H1 (cell line): ENCODE measurements around the gene YWHAG. TPM values are rescaled to one million over a fixed set of nuclear protein-coding genes. Genes with fewer than 3 reads are reported as not detected.

Source experiments
- CTCF ChIA-PET: fragments of 300-600 bp; sonication (Branson Sonifier 250); formaldehyde crosslinking; loops from one replicate; lab custom pipeline; 2021; ENCODE audit not compliant: partially characterized antibody; lab: Charles Lee
- POLR2A ChIA-PET: fragments of 300-600 bp; sonication (Branson Sonifier 250); formaldehyde crosslinking; loops from one replicate; lab custom pipeline; 2021; ENCODE audit warnings: inconsistent platforms; ENCODE audit not compliant: partially characterized antibody; lab: Charles Lee
- DNase-seq, 2 experiments: peaks; one replicate each; pipeline versions ENCODE4 v3.0.0 to v3.0.0-alpha.2; 2010 to 2022; ENCODE audit warnings: low spot score in 2 of 2, low read depth in 1 of 2, mixed read lengths in 1 of 2
- FAIRE-seq: peaks from 2 replicates; lab custom pipeline; 2011; peaks lifted over from hg19 to GRCh38; lab: Jason Lieb, UNC
- H2AFZ ChIP-seq: 2 replicates; pipeline ENCODE4 v1.8.1; 2012; ENCODE audit warnings: low read length, inconsistent platforms
- H2AK5ac ChIP-seq: 2 replicates; pipeline ENCODE4 v1.6.1; 2013; ENCODE audit warnings: low read depth, low read length
- H2BK120ac ChIP-seq: replicated peaks from 2 replicates; pipeline ENCODE3; 2013; ENCODE audit warnings: low read depth, low read length, inconsistent platforms
- H2BK12ac ChIP-seq: 2 replicates; pipeline ENCODE4 v1.6.1; 2013; ENCODE audit warnings: low read depth, low read length
- H2BK15ac ChIP-seq: 2 replicates; pipeline ENCODE4 v1.6.1; 2013; ENCODE audit warnings: low read length
- H2BK20ac ChIP-seq: 2 replicates; pipeline ENCODE4 v1.6.1; 2013; ENCODE audit warnings: low read length
- H2BK5ac ChIP-seq: 2 replicates; pipeline ENCODE4 v1.6.1; 2013; ENCODE audit warnings: low read depth, low read length
- H3K14ac ChIP-seq: 2 replicates; pipeline ENCODE4 v1.6.1; 2013; ENCODE audit warnings: inconsistent platforms; ENCODE audit not compliant: insufficient read length
- H3K18ac ChIP-seq: 2 replicates; pipeline ENCODE4 v1.6.1; 2013; ENCODE audit warnings: low read length; ENCODE audit errors: extremely low read depth
- H3K23ac ChIP-seq: 2 replicates; pipeline ENCODE4 v1.6.1; 2013; ENCODE audit warnings: inconsistent platforms; ENCODE audit not compliant: insufficient read length
- H3K23me2 ChIP-seq: 2 replicates; pipeline ENCODE4 v1.6.1; 2013; ENCODE audit warnings: low read depth, low read length
- H3K27ac ChIP-seq: 2 replicates; pipeline ENCODE4 v1.6.1; 2011; ENCODE audit warnings: low read depth, low read length, inconsistent platforms
- H3K27me3 ChIP-seq, 4 experiments: replicated peaks in 1 of 4; 1 replicate in 1 of 4; 2 replicates in 3 of 4; pipeline versions ENCODE4 v1.6.1 to v1.8.1; 2011 to 2013; ENCODE audit warnings: low read length in 3 of 4, mild to moderate bottlenecking in 3 of 4, inconsistent platforms in 2 of 4, mixed read lengths in 2 of 4, moderate library complexity in 1 of 4; ENCODE audit not compliant: control insufficient read depth in 3 of 4, insufficient read depth in 3 of 4; ENCODE audit errors: extremely low read depth in 1 of 4
- H3K36me3 ChIP-seq, 4 experiments: 2 replicates each; pipeline versions ENCODE4 v1.6.1 to v1.8.1; 2011 to 2013; ENCODE audit warnings: mild to moderate bottlenecking in 4 of 4, low read length in 3 of 4, moderate library complexity in 2 of 4, control low read depth in 1 of 4, inconsistent platforms in 1 of 4; ENCODE audit not compliant: insufficient read depth in 4 of 4, control insufficient read depth in 2 of 4
- H3K4ac ChIP-seq: replicated peaks from 2 replicates; pipeline ENCODE3; 2013; ENCODE audit warnings: low read length, low read depth, mixed read lengths, inconsistent platforms; ENCODE audit not compliant: insufficient read length
- H3K4me1 ChIP-seq, 4 experiments: replicated peaks in 1 of 4; 1 replicate in 1 of 4; 2 replicates in 3 of 4; pipeline versions ENCODE4 v1.6.1 to v1.8.1; 2011 to 2013; ENCODE audit warnings: low read length in 3 of 4, inconsistent platforms in 2 of 4, mixed read lengths in 1 of 4; ENCODE audit not compliant: insufficient read depth in 4 of 4, control insufficient read depth in 3 of 4
- H3K4me2 ChIP-seq, 2 experiments: 2 replicates each; pipeline versions ENCODE4 v1.6.1 to v1.8.1; 2011 to 2013; ENCODE audit warnings: low read depth in 2 of 2, low read length in 2 of 2, control low read depth in 1 of 2, inconsistent platforms in 1 of 2, mild to moderate bottlenecking in 1 of 2; ENCODE audit not compliant: insufficient read depth in 1 of 2
- H3K4me3 ChIP-seq, 4 experiments: fragments of 200-600, 300-600 bp in 1 of 4; sonication (generic), shearing (Covaris generic), sonication (Bioruptor Twin) in 1 of 4; 2 replicates each; pipeline versions ENCODE4 v1.5.1 to v1.8.1; 2011 to 2016; ENCODE audit warnings: low read length in 4 of 4, low read depth in 3 of 4, control low read depth in 2 of 4, inconsistent platforms in 2 of 4, mild to moderate bottlenecking in 2 of 4, mixed read lengths in 1 of 4, moderate library complexity in 1 of 4; ENCODE audit not compliant: insufficient read depth in 2 of 4; ENCODE audit errors: extremely low read depth in 1 of 4
- H3K56ac ChIP-seq: replicated peaks from 2 replicates; pipeline ENCODE3; 2013; ENCODE audit warnings: low read depth, mild to moderate bottlenecking, mixed read lengths, low read length, inconsistent platforms; ENCODE audit not compliant: insufficient read length
- H3K79me1 ChIP-seq: 2 replicates; pipeline ENCODE4 v1.6.1; 2013; ENCODE audit warnings: low read depth, low read length, control low read depth
- H3K79me2 ChIP-seq, 2 experiments: 2 replicates each; pipeline versions ENCODE4 v1.6.1 to v1.8.1; 2012 to 2013; ENCODE audit warnings: low read length in 2 of 2, mild to moderate bottlenecking in 2 of 2, inconsistent platforms in 1 of 2; ENCODE audit not compliant: insufficient read depth in 2 of 2, control insufficient read depth in 1 of 2
- H3K9ac ChIP-seq, 4 experiments: replicated peaks in 1 of 4; 1 replicate in 1 of 4; 2 replicates in 3 of 4; pipeline versions ENCODE4 v1.6.1 to v1.8.1; 2011 to 2013; ENCODE audit warnings: low read depth in 3 of 4, low read length in 3 of 4, control low read depth in 2 of 4, mild to moderate bottlenecking in 2 of 4, moderate library complexity in 2 of 4, inconsistent platforms in 1 of 4; ENCODE audit errors: extremely low read depth in 1 of 4
- H3K9me3 ChIP-seq, 2 experiments: 2 replicates each; pipeline versions ENCODE4 v1.6.1 to v1.8.1; 2012 to 2013; ENCODE audit warnings: mild to moderate bottlenecking in 2 of 2, moderate library complexity in 2 of 2, control low read depth in 1 of 2, inconsistent platforms in 1 of 2, low read depth in 1 of 2, low read length in 1 of 2, mixed read lengths in 1 of 2; ENCODE audit not compliant: insufficient read depth in 2 of 2
- H4K20me1 ChIP-seq, 2 experiments: replicated peaks in 1 of 2; 2 replicates each; pipeline versions ENCODE3 to v1.8.1; 2011 to 2013; ENCODE audit warnings: inconsistent platforms in 2 of 2, low read length in 2 of 2, mild to moderate bottlenecking in 1 of 2; ENCODE audit not compliant: insufficient read depth in 2 of 2, control insufficient read depth in 1 of 2
- H4K5ac ChIP-seq: 2 replicates; pipeline ENCODE4 v1.6.1; 2013; ENCODE audit warnings: low read length, low read depth, mixed read lengths, inconsistent platforms; ENCODE audit not compliant: insufficient read length
- H4K8ac ChIP-seq: 2 replicates; pipeline ENCODE4 v1.8.0; 2013; ENCODE audit warnings: mild to moderate bottlenecking, moderate library complexity, low read length, inconsistent platforms; ENCODE audit not compliant: insufficient read depth; ENCODE audit errors: extremely low read depth
- H4K91ac ChIP-seq: replicated peaks from 2 replicates; pipeline ENCODE3; 2013; ENCODE audit warnings: low read length, mixed read lengths, inconsistent platforms; ENCODE audit not compliant: insufficient read length
- BACH1 ChIP-seq: IDR thresholded peaks from 2 replicates; pipeline ENCODE4 v1.6.1; 2012; ENCODE audit warnings: low read length, improper control_type of control experiment
- EGR1 ChIP-seq: IDR thresholded peaks from 2 replicates; pipeline ENCODE4 v1.6.1; 2011; ENCODE audit warnings: low read depth, low read length, borderline replicate concordance
- MAX ChIP-seq: IDR thresholded peaks from 2 replicates; pipeline ENCODE4 v1.6.1; 2012; ENCODE audit warnings: inconsistent platforms
- SIRT6 ChIP-seq: IDR thresholded peaks from one replicate; pipeline ENCODE4 v1.7.1; 2012; ENCODE audit warnings: low read length, inconsistent platforms
- TAF1 ChIP-seq: IDR thresholded peaks from 2 replicates; pipeline ENCODE4 v1.6.1; 2011; ENCODE audit warnings: mild to moderate bottlenecking, low read depth, low read length
- TCF12 ChIP-seq: IDR thresholded peaks from 2 replicates; pipeline ENCODE4 v1.6.1; 2011; ENCODE audit warnings: low read depth, mild to moderate bottlenecking, low read length
- WGBS, 2 experiments: shearing (Covaris generic) in 1 of 2; methylation state at CpG; one replicate each; pipeline versions ENCODE4 v1.1.6 to v1.1.7; 2013 to 2015; ENCODE audit warnings: low lambda C conversion rate in 2 of 2, mixed read lengths in 2 of 2, inconsistent platforms in 1 of 2, low coverage in 1 of 2, missing lambda C conversion rate in 1 of 2; ENCODE audit not compliant: insufficient replicate concordance in 2 of 2, insufficient coverage in 1 of 2, insufficient read length in 1 of 2; ENCODE audit errors: extremely low coverage in 1 of 2, missing lambda C conversion rate in 1 of 2; 5-methylcytosine and 5-hydroxymethylcytosine counted together
- polyA plus RNA-seq, 7 experiments: library from polyadenylated mRNA; depleted of rRNA in 3 of 7; stranded (reverse) in 5 of 7; unstranded in 2 of 7; fragments of >200 nt in 5 of 7; fragments of 200-250 nt in 2 of 7; gene quantifications; 1 replicate in 5 of 7; 2 replicates in 1 of 7; 4 replicates in 1 of 7; pipeline versions ENCODE4 v1.2.1 to v1.2.3, GENCODE V29; 2011 to 2013; ENCODE audit warnings: missing spikeins in 2 of 7, mixed read lengths in 2 of 7
- total RNA-seq: library from RNA; stranded (reverse); fragmentation: NEBNext Ultra II Directional; extraction: Animal tissue kit (Norgen Biotek cat#: 25700); gene quantifications from 2 replicates; pipeline ENCODE4 v1.2.1, GENCODE V29; 2021

YWHAG gene
- total and polyA plus RNA-seq, 2 of the 8 experiments (the other 6 are each of a cell fraction or from before 2014, with no cell fraction given): 57.2 to 241 TPM

GRCh38 chr7:76332078-76332477 lies 26.7 kb downstream of the YWHAG start:
- no peak overlapping the region for H2AK5ac ChIP-seq
- TF ChIP-seq SIRT6 (no peak), EGR1 (no peak), TAF1 (no peak), MAX (no peak), TCF12 (no peak), BACH1 (no peak)
- H3K36me3 ChIP-seq: peaks cover 17 to 49% (median 36%) of the 10 kb centered on the region in 4 experiments
- H3K9ac ChIP-seq: no peak overlapping the region
- no peak overlapping the region for H3K27ac ChIP-seq
- no peak overlapping the region for H2BK120ac ChIP-seq
- H4K91ac ChIP-seq: no peak overlapping the region
- no peaks in the 10 kb centered on the region for H3K23me2 ChIP-seq
- H2BK12ac ChIP-seq: no peak overlapping the region
- no peak overlapping the region for H3K4me2 ChIP-seq
- FAIRE-seq: no peak
- peaks cover 22 to 97% of the 10 kb centered on the region in 2 experiments for H3K79me2 ChIP-seq
- DNase-seq: no peak
- H4K8ac ChIP-seq: no peak overlapping the region
- no peak overlapping the region for H3K56ac ChIP-seq
- no peak overlapping the region for H2BK5ac ChIP-seq
- H2BK15ac ChIP-seq: no peak overlapping the region
- 89% methylated on average over 9 of the region's 9 CpGs; no CpG with 5 or more reads in 1 of the 2 experiments for WGBS, 2 experiments
- H4K5ac ChIP-seq: no peak overlapping the region
- H3K27me3 ChIP-seq: no peaks in the 10 kb centered on the region
- H3K9me3 ChIP-seq: no peaks in the 10 kb centered on the region
- H4K20me1 ChIP-seq: peaks cover 44 to 48% of the 10 kb centered on the region in 2 experiments
- H3K14ac ChIP-seq: no peak overlapping the region
- H2AFZ ChIP-seq: no peak overlapping the region
- H3K4ac ChIP-seq: no peak overlapping the region
- peaks cover 0 to 4% (median under 1%) of the 10 kb centered on the region in 4 experiments; a peak in 2 of 7 replicates for H3K4me1 ChIP-seq
- no peak overlapping the region for H3K23ac ChIP-seq
- no peak overlapping the region for H3K4me3 ChIP-seq
- no peak overlapping the region for H2BK20ac ChIP-seq
- ChIA-PET POLR2A (interaction anchor here (15.6 kb wide), 1 partner anchor 22 kb away, joined by 249 read pairs; the partner anchor contains the start of gene YWHAG), CTCF (interaction anchor here (1.4 kb wide), 1 partner anchor 20 kb away, joined by 4 read pairs; no protein-coding TSS in a partner anchor)
- H3K79me1 ChIP-seq: peaks cover 12% of the 10 kb centered on the region
- no peak overlapping the region for H3K18ac ChIP-seq
